ENCODE results near the gene GSK3B. TPM values are rescaled to one million over a fixed set of nuclear protein-coding genes. Genes with fewer than 3 reads are reported as not detected.
A peak's percentile ranks its signal among the peaks of the same experiment; 100 is the strongest.
"Not testable (repeated sequence)": the region's sequence is repeated elsewhere in the genome, so short reads cannot be mapped to it uniquely, and the experiment has no call there.

GSK3B gene
- total RNA-seq, 3 donors from 2014 or later (not counting 1 experiment from before 2014, with no cell fraction given): 61.3 to 67.0 (median 62.7) TPM

- TF ChIP-seq CTCF (IDR thresholded peaks at IDR 0.05): no peak
- H3K4me1 Mint-ChIP-seq: peaks cover 84 to 87% of the 10 kb centered on the region in 2 donors
- Histone ChIP-seq H3K9me3 (ENCODE audit: control insufficient read depth, insufficient read depth, low read length) (no peaks in the 10 kb centered on the region), H3K4me3 (ENCODE audit: low read length) (no peak overlapping the region), H3K4me1 (ENCODE audit: control insufficient read depth, insufficient read depth, low read length) (peaks cover 4% of the 10 kb centered on the region), H3K27ac (ENCODE audit: low read length) (no peak overlapping the region), H3K27me3 (ENCODE audit: control insufficient read depth, insufficient read depth, low read length) (no peaks in the 10 kb centered on the region), H3K36me3 (ENCODE audit: control insufficient read depth, insufficient read depth, low read length) (no peaks in the 10 kb centered on the region)
- no peaks in the 10 kb centered on the region for H3K9me3 Mint-ChIP-seq
- no peak for DNase-seq
- intact Hi-C loops (cut with micrococcal nuclease): no loop called here
- no peak for ATAC-seq
- WGBS (ENCODE audit: insufficient coverage): 65% methylated on average over 3 of the region's 3 CpGs
- H3K27me3 Mint-ChIP-seq (ENCODE audit: low read depth in 2 of 2): no peaks in the 10 kb centered on the region
- peak overlapping the region; percentile 0 to 22 for H3K27ac Mint-ChIP-seq
- no peak overlapping the region for H3K4me3 Mint-ChIP-seq
- H3K36me3 Mint-ChIP-seq: no peaks in the 10 kb centered on the region
These were observed 76.6 kb downstream of the GSK3B start for GRCh38 chr3:120017692-120018091.

DNA sequence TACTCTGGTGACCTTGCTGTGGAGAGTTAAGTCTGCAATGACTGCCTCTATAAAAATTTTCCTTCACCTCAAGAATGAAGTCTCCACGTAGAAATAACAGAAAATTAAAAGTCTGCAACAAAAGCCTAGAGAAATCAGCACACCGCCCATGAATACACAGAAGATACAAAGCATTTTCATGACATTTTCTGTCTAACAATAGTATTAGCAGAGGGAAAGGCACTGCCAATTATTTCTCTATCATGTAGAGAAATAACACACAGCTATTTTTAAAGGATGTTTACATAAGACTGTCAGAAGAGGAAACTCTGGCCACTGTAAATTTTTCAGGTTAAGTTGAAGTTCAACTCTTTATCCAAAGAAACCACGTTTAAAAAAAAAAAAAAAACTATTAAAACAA, 80.8 kb downstream of the GSK3B start:
- H3K4me1 Mint-ChIP-seq: peaks cover 83 to 84% of the 10 kb centered on the region in 2 donors
- no peak overlapping the region for H3K4me3 Mint-ChIP-seq
- 28% methylated on average over 3 of the region's 3 CpGs for WGBS (ENCODE audit: insufficient coverage)
- Histone ChIP-seq H3K4me1 (ENCODE audit: control insufficient read depth, insufficient read depth, low read length) (peaks cover 7% of the 10 kb centered on the region), H3K36me3 (ENCODE audit: control insufficient read depth, insufficient read depth, low read length) (no peaks in the 10 kb centered on the region), H3K9me3 (ENCODE audit: control insufficient read depth, insufficient read depth, low read length) (no peaks in the 10 kb centered on the region), H3K27me3 (ENCODE audit: control insufficient read depth, insufficient read depth, low read length) (no peaks in the 10 kb centered on the region), H3K4me3 (ENCODE audit: low read length) (no peak overlapping the region), H3K27ac (ENCODE audit: low read length) (no peak overlapping the region)
- TF ChIP-seq CTCF (IDR thresholded peaks at IDR 0.05): no peak
- H3K36me3 Mint-ChIP-seq: no peaks in the 10 kb centered on the region
- H3K27me3 Mint-ChIP-seq (ENCODE audit: low read depth in 2 of 2): no peaks in the 10 kb centered on the region
- H3K9me3 Mint-ChIP-seq: no peaks in the 10 kb centered on the region
- DNase-seq: no peak
- H3K27ac Mint-ChIP-seq: peak overlapping the region; percentile 6 to 19
- no peak for ATAC-seq
- intact Hi-C loops (cut with micrococcal nuclease): no loop called here

DNA sequence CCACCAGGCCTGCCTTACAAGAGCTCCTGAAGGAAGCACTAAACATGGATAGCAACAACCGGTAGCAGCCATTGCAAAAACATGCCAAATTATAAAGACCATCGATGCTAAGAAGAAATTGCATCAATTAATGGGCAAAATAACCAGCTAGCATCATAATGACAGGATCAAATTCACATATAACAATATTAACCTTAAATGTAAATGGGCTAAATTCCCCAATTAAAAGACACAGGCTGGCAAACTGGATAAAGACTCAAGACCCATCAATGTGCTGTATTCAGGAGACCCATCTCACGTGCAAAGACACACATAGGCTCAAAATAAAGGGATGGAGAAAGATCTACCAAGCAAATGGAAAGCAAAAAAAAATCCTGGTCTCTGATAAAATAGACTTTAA, 88.5 kb downstream of the GSK3B start:
- H3K9me3 ChIP-seq (ENCODE audit: control insufficient read depth, insufficient read depth, low read length); DNase-seq; intact Hi-C loops (cut with micrococcal nuclease); ATAC-seq; H3K27me3 ChIP-seq (ENCODE audit: control insufficient read depth, insufficient read depth, low read length); H3K4me3 Mint-ChIP-seq; H3K27ac ChIP-seq (ENCODE audit: low read length); H3K27me3 Mint-ChIP-seq (ENCODE audit: low read depth in 2 of 2); H3K36me3 ChIP-seq (ENCODE audit: control insufficient read depth, insufficient read depth, low read length); H3K4me3 ChIP-seq (ENCODE audit: low read length); H3K9me3 Mint-ChIP-seq; H3K36me3 Mint-ChIP-seq: not testable (repeated sequence)
- 100% methylated on average over 3 of the region's 3 CpGs for WGBS (ENCODE audit: insufficient coverage)
- peaks cover 12% of the 10 kb centered on the region for H3K4me1 ChIP-seq (ENCODE audit: control insufficient read depth, insufficient read depth, low read length)
- H3K27ac Mint-ChIP-seq: peak overlapping the region in 1 of 2 donors; percentile 39
- peaks cover 64 to 67% of the 10 kb centered on the region in 2 donors for H3K4me1 Mint-ChIP-seq

DNA sequence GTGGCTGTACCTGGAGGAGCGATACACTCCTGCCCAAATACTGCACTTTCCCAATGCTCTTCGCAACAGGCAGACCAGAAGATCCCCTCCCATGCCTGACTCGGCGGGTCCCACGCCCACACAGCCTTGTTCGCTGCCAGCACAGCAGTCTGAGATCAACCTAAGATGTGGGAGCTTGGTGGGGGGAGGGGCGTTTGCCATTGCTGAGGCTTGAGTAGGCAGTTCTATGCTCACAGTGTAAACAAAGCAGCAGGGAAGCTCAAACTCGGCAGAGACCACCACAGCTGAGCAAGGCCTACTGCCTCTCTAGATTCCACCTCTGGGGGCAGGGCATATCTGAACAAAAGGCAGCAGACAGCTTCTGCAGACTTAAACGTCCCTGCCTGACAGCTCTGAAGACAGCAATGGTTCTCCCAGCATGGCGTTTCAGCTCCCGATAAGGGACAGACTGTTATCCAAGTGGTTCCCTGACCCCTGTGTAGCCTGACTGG, 90.2 kb downstream of the GSK3B start:
- intact Hi-C loops (cut with micrococcal nuclease); H3K4me3 ChIP-seq (ENCODE audit: low read length); H3K9me3 Mint-ChIP-seq; H3K4me3 Mint-ChIP-seq; H3K9me3 ChIP-seq (ENCODE audit: control insufficient read depth, insufficient read depth, low read length); H3K27ac ChIP-seq (ENCODE audit: low read length); H3K36me3 Mint-ChIP-seq; ATAC-seq; H3K27me3 Mint-ChIP-seq (ENCODE audit: low read depth in 2 of 2); H3K4me1 ChIP-seq (ENCODE audit: control insufficient read depth, insufficient read depth, low read length); H3K27me3 ChIP-seq (ENCODE audit: control insufficient read depth, insufficient read depth, low read length): not testable (repeated sequence)
- WGBS (ENCODE audit: insufficient coverage): 89% methylated on average over 11 of the region's 11 CpGs
- Mint-ChIP-seq H3K27ac (peak overlapping the region in 1 of 2 donors; percentile 25), H3K4me1 (peaks cover 64 to 69% of the 10 kb centered on the region in 2 donors)
- peaks cover 11% of the 10 kb centered on the region for H3K36me3 ChIP-seq (ENCODE audit: control insufficient read depth, insufficient read depth, low read length)
- DNase-seq: peak in 1 of 2 donors; percentile 21
